Measurements from ENCODE around the gene PGF.

PGF gene

DNA sequence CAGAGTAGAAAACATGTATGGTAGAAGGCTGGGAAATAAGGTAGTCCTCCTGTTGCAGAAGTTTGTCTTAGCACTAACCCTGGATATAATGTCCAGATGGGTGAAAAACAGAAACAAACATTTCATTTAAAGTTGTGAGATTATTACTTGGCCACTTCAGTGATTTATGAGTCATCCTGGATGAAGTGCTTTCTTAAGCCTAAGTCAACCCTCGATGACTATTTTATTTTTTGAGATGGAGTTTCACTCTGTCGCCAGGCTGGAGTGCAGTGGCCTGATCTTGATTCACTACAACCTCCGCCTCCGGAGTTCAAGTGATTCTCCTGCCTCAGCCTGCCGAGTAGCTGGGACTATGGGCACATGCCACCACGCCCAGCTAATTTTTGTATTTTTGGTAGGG lies 63.5 kb downstream of the PGF start:
- no peak for DNase-seq (ENCODE audit: low spot score)
- TF ChIP-seq, protein P1, sequence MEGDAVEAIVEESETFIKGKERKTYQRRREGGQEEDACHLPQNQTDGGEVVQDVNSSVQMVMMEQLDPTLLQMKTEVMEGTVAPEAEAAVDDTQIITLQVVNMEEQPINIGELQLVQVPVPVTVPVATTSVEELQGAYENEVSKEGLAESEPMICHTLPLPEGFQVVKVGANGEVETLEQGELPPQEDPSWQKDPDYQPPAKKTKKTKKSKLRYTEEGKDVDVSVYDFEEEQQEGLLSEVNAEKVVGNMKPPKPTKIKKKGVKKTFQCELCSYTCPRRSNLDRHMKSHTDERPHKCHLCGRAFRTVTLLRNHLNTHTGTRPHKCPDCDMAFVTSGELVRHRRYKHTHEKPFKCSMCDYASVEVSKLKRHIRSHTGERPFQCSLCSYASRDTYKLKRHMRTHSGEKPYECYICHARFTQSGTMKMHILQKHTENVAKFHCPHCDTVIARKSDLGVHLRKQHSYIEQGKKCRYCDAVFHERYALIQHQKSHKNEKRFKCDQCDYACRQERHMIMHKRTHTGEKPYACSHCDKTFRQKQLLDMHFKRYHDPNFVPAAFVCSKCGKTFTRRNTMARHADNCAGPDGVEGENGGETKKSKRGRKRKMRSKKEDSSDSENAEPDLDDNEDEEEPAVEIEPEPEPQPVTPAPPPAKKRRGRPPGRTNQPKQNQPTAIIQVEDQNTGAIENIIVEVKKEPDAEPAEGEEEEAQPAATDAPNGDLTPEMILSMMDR (IDR thresholded peaks at IDR 0.05; ENCODE audit: extremely low read depth, missing control alignments): no peak
